AG04450 (cell line): ENCODE measurements around the gene ESYT2. TPM values are rescaled to one million over a fixed set of nuclear protein-coding genes. Genes with fewer than 3 reads are reported as not detected.

Experiments
- CTCF ChIA-PET: fragments of 300-600, 350-600 bp; formaldehyde crosslinking; extraction: SDS; loops from one replicate; lab custom pipeline; 2022; ENCODE audit warnings: antibody characterized with exemption, inconsistent platforms; lab: Charles Lee
- POLR2A ChIA-PET: fragments of 350-600 bp; formaldehyde crosslinking; extraction: SDS; loops from one replicate; lab custom pipeline; 2021; ENCODE audit warnings: antibody characterized with exemption, inconsistent platforms; lab: Yijun Ruan, JAX
- DNase-seq: peaks from one replicate; pipeline ENCODE4 v3.0.0-alpha.2; 2011; ENCODE audit warnings: low read depth, low spot score
- H3K27ac ChIP-seq: one replicate; pipeline ENCODE4 v1.5.1; 2012; ENCODE audit warnings: low read depth, low read length, control low read depth
- H3K27me3 ChIP-seq: one replicate; pipeline ENCODE4 v1.6.0; 2012; ENCODE audit warnings: low read length; ENCODE audit not compliant: control insufficient read depth, insufficient read depth
- H3K4me3 ChIP-seq: 2 replicates; pipeline ENCODE4 v1.5.1; 2011; ENCODE audit warnings: mild to moderate bottlenecking, low read depth, low read length, control low read depth
- H3K9me3 ChIP-seq: 2 replicates; pipeline ENCODE4 v1.5.1; 2012; ENCODE audit warnings: low read length; ENCODE audit not compliant: control insufficient read depth, insufficient read depth
- CTCF ChIP-seq: IDR thresholded peaks from 2 replicates; pipeline ENCODE4 v1.5.1; 2011; ENCODE audit warnings: low read depth, low read length, control low read depth, inconsistent platforms
- polyA plus RNA-seq: library from polyadenylated mRNA; depleted of rRNA; stranded (reverse); fragments of >200 nt; gene quantifications from 2 replicates; pipeline ENCODE4 v1.2.3, GENCODE V29; 2011

Gene ESYT2
- polyA plus RNA-seq, 1 experiment: 54.3 TPM

GRCh38 chr7:158805414-158805813 lies 23.9 kb downstream of the ESYT2 start:
- Histone ChIP-seq H3K9me3 (peaks cover 9% of the 10 kb centered on the region; the same call in 1 of the 2 replicates), H3K4me3 (no peak overlapping the region), H3K27me3 (no peaks in the 10 kb centered on the region), H3K27ac (no peak overlapping the region)
- no peak for DNase-seq
- ChIA-PET CTCF (no interaction called here), POLR2A (no interaction called here)
- no peak for TF ChIP-seq CTCF

GRCh38 chr7:158804335-158804734 lies 25.0 kb downstream of the ESYT2 start:
- H3K9me3 ChIP-seq: peaks cover 9% of the 10 kb centered on the region; the same call in 1 of the 2 replicates
- no peak for TF ChIP-seq CTCF
- CTCF ChIA-PET: no interaction called here
- H3K4me3 ChIP-seq: no peak overlapping the region
- POLR2A ChIA-PET: no interaction called here
- H3K27me3 ChIP-seq: no peaks in the 10 kb centered on the region
- DNase-seq: no peak
- no peak overlapping the region for H3K27ac ChIP-seq

GRCh38 chr7:158803367-158803969 lies 25.8 kb downstream of the ESYT2 start:
- ChIA-PET CTCF (interaction anchor here (0.6 kb wide), 1 partner anchor 174 kb away, joined by 4 read pairs; no protein-coding TSS in a partner anchor), POLR2A (no interaction called here)
- no peak for TF ChIP-seq CTCF
- no peaks in the 10 kb centered on the region for H3K27me3 ChIP-seq
- no peak overlapping the region for H3K4me3 ChIP-seq
- DNase-seq: no peak
- H3K27ac ChIP-seq: peak overlapping the region; percentile 65
- H3K9me3 ChIP-seq: peaks cover 9% of the 10 kb centered on the region; the same call in 1 of the 2 replicates

GRCh38 chr7:158802535-158803366 lies 26.6 kb downstream of the ESYT2 start:
- ChIA-PET CTCF (interaction anchor here (0.6 kb wide), 1 partner anchor 174 kb away, joined by 4 read pairs; no protein-coding TSS in a partner anchor), POLR2A (interaction anchor here (1.3 kb wide), 1 partner anchor 63 kb away, joined by 3 read pairs; no protein-coding TSS in a partner anchor)
- no peak for DNase-seq

More at GRCh38 chr7:158802535-158803366, 26.6 kb downstream of the ESYT2 start:
- Histone ChIP-seq H3K27ac (peak overlapping the region; percentile 65), H3K27me3 (no peaks in the 10 kb centered on the region), H3K4me3 (no peak overlapping the region), H3K9me3 (peaks cover 9% of the 10 kb centered on the region; the same call in 1 of the 2 replicates)
- TF ChIP-seq CTCF: no peak
